K562 (cell line): ENCODE measurements around the gene BECN2. TPM values are rescaled to one million over a fixed set of nuclear protein-coding genes. Genes with fewer than 3 reads are reported as not detected.

ENCODE experiments used
- ARID2 ChIP-seq: fragments of 450-650 bp; IDR thresholded peaks from 2 replicates; pipeline ENCODE4 v1.6.1; 2017; ENCODE audit warnings: antibody characterized with exemption, mild to moderate bottlenecking
- ATF3 ChIP-seq, 2 experiments: fragments of 450-650 bp in 1 of 2; sonication (generic) in 1 of 2; formaldehyde crosslinking in 1 of 2; IDR thresholded peaks in 1 of 2; conservative IDR thresholded peaks in 1 of 2; 2 replicates each; pipeline versions ENCODE4 v1.6.1 to v1.8.1; 2016 to 2023; ENCODE audit warnings: mild to moderate bottlenecking in 2 of 2, moderate library complexity in 2 of 2, inconsistent platforms in 1 of 2, missing genetic modification reagents in 1 of 2
- CBFA2T2 ChIP-seq: fragments of 450-650 bp; conservative IDR thresholded peaks from 2 replicates; pipeline ENCODE4 v1.6.1; 2017; ENCODE audit warnings: mild to moderate bottlenecking
- FUS ChIP-seq: fragments of 200-400 bp; formaldehyde crosslinking; optimal IDR thresholded peaks from 2 replicates; pipeline ENCODE3; 2017; ENCODE audit warnings: low read depth, low read length
- KAT8 ChIP-seq: fragments of 450-650 bp; IDR thresholded peaks from 2 replicates; pipeline ENCODE4 v1.6.1; 2016; ENCODE audit warnings: low read depth, mild to moderate bottlenecking
- MAFF ChIP-seq: IDR thresholded peaks from 2 replicates; pipeline ENCODE4 v1.6.1; 2012; ENCODE audit warnings: low read length, improper control_type of control experiment
- MLX ChIP-seq, 2 experiments: fragments of 450-650 bp in 1 of 2; sonication (generic) in 1 of 2; formaldehyde crosslinking; conservative IDR thresholded peaks; 2 replicates each; pipeline versions ENCODE4 v1.4.0 to v1.8.1; 2020 to 2022; ENCODE audit warnings: mild to moderate bottlenecking in 1 of 2, missing genetic modification reagents in 1 of 2
- MNT ChIP-seq, 2 experiments: fragments of 450-650 bp; conservative IDR thresholded peaks; 2 replicates each; pipeline ENCODE4 v1.6.1; 2017; ENCODE audit warnings: mild to moderate bottlenecking in 2 of 2, moderate library complexity in 2 of 2
- MTA3 ChIP-seq: fragments of 450-650 bp; formaldehyde crosslinking; IDR thresholded peaks from 2 replicates; pipeline ENCODE4 v1.6.1; 2017; ENCODE audit warnings: mild to moderate bottlenecking, borderline replicate concordance
- PRPF4 ChIP-seq: fragments of 200-400 bp; formaldehyde crosslinking; IDR thresholded peaks from one replicate; pipeline ENCODE4 v1.6.1; 2017; ENCODE audit warnings: low read length, low read depth, mild to moderate bottlenecking; ENCODE audit not compliant: insufficient read depth, poor library complexity, severe bottlenecking
- RAD51 ChIP-seq: fragments of 450-650 bp; IDR thresholded peaks from 2 replicates; pipeline ENCODE4 v1.7.1; 2016; ENCODE audit warnings: low read depth, mild to moderate bottlenecking, borderline replicate concordance
- USF1 ChIP-seq: sonication (generic); formaldehyde crosslinking; IDR thresholded peaks from 2 replicates; pipeline ENCODE4 v1.9.0; 2022; ENCODE audit warnings: mild to moderate bottlenecking, missing genetic modification reagents
- ZC3H8 ChIP-seq: fragments of 450-650 bp; IDR thresholded peaks from 2 replicates; pipeline ENCODE4 v1.6.1; 2017
- ZNF23 ChIP-seq: fragments of 250-450 bp; sonication (Bioruptor Pico); IDR thresholded peaks from 2 replicates; pipeline ENCODE4 v1.4.0; 2020; ENCODE audit warnings: mild to moderate bottlenecking
- ZNF347 ChIP-seq: fragments of 450-650 bp; formaldehyde crosslinking; IDR thresholded peaks from 2 replicates; pipeline ENCODE4 v1.4.0; 2020; ENCODE audit warnings: low read depth, mild to moderate bottlenecking, moderate library complexity
- ZNF436 ChIP-seq: fragments of 250-450, 450-650 bp; sonication (Bioruptor Pico); formaldehyde crosslinking; IDR thresholded peaks from 2 replicates; pipeline ENCODE4 v1.7.0; 2020; ENCODE audit warnings: mild to moderate bottlenecking
- polyA plus RNA-seq, 8 experiments: library from polyadenylated mRNA; depleted of rRNA in 4 of 8; stranded (reverse) in 5 of 8; unstranded in 3 of 8; fragments of >200 nt; fragmentation: Nextera tagmentation in 2 of 8; fragmentation: Illumina TruSeq in 1 of 8; extraction: Ambion mirVana in 2 of 8; extraction: Trizol in 1 of 8; gene quantifications; 2 replicates each; pipeline versions ENCODE4 v1.2.1 to v1.2.3, GENCODE V29; 2011 to 2014; ENCODE audit warnings: inconsistent platforms in 1 of 8, missing spikeins in 1 of 8
- total RNA-seq, 7 experiments: library from RNA; depleted of rRNA in 6 of 7; stranded (reverse); fragments of >200 nt in 6 of 7; fragmentation: Illumina TruSeq in 2 of 7; extraction: Trizol in 2 of 7; gene quantifications; 2 replicates each; pipeline versions ENCODE4 v1.2.1 to v1.2.3, GENCODE V29; 2011 to 2021; ENCODE audit warnings: low replicate concordance in 1 of 7

The BECN2 gene
- total and polyA plus RNA-seq, 9 of the 15 experiments (the other 6 are each of a cell fraction or from before 2014, with no cell fraction given) = not detected

- peak in 1 of 2 experiments; percentile 49; a peak in 2 of 4 replicates for TF ChIP-seq MNT (conservative IDR thresholded peaks at IDR 0.05)
- no peak for TF ChIP-seq FUS
- no peak for TF ChIP-seq ZNF23
- TF ChIP-seq PRPF4 = no peak
- TF ChIP-seq ZNF436 = no peak
- peak; percentile 63 for TF ChIP-seq CBFA2T2
- TF ChIP-seq RAD51 = peak; percentile 92
- TF ChIP-seq KAT8 = no peak
- TF ChIP-seq MAFF = no peak
- TF ChIP-seq MTA3 = no peak
- no peak for TF ChIP-seq ARID2
- no peak for TF ChIP-seq MLX (CRISPR knock-in tag; conservative IDR thresholded peaks at IDR 0.05)
- peak; percentile 55 for TF ChIP-seq ATF3 (IDR thresholded peaks at IDR 0.05)
- no peak for TF ChIP-seq ATF3 (CRISPR knock-in tag; conservative IDR thresholded peaks at IDR 0.05)
- TF ChIP-seq USF1 (CRISPR knock-in tag) = peak; percentile 81
- no peak for TF ChIP-seq ZC3H8
- no peak for TF ChIP-seq ZNF347 (CRISPR knock-in tag)
These were observed 32.5 kb downstream of the BECN2 start (continued) for GRCh38 chr1:241990040-241990439.
